ENCODE measurements around the gene YTHDF1. TPM values are rescaled to one million over a fixed set of nuclear protein-coding genes. Genes with fewer than 3 reads are reported as not detected.

The YTHDF1 gene
- total RNA-seq, 2 donors from 2014 or later = 38.2 to 47.6 TPM

DNA sequence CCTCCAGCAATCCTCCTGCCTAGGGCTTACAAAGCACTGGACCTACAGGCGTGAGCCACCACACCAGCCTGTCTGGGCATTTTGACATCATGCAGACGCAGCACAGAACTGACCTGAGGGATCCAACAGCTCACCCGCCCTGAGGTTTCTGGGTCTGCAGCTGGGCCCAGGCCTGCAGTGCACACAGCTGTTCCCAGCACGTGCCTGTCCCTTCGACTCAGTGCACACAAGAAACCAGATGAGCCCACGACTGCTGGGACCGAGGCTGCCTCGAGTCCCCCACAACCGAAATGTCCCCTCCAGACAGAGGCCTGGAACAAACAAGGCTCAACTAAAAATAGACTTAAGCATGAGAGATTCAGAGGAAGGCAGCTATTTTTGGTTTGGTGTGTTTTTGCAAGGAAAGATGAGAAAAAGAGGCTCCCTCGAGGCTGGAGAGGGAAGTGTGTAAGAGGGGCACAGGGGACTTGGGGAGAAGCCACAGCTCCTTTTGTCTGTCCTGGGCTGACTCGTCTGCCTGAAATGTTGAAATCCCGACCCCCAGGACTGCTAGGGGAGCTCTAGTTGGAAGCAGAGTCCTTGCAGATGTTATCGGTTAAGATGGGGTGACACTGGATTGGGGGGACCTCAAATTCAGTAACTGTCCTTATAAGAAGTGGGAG is 66.3 kb downstream of the YTHDF1 start:
- no peak for ATAC-seq
- no peak overlapping the region for H3K4me3 Mint-ChIP-seq

DNA sequence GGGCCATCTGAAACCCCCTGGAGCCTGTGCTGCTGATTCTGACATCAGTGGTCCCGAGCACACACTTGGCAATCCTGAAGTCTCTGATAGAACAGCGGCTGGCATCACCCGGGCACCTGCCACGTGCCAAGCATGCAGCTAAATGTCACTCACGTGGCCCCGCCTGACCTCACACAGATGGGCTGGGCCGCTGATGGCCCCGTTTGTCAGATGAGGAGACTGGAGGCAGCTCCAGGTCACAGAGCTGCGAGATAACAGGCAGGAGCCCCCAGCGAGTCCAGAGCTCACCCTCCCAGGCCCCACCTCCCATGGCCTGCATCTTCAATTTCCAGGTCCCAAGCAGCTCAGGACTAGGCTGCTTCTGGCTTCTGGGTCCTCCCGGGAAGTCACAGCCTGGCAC is 67.2 kb downstream of the YTHDF1 start:
- Mint-ChIP-seq H3K36me3 (peaks cover 14% of the 10 kb centered on the region), H3K9me3 (peaks cover 4% of the 10 kb centered on the region), H3K27me3 (peaks cover 30 to 42% of the 10 kb centered on the region in 2 donors), H3K27ac (no peak overlapping the region), H3K4me1 (ENCODE audit: low read depth in 2 of 2) (no peaks in the 10 kb centered on the region), H3K4me3 (no peak overlapping the region)
- ATAC-seq (no peak), DNase-seq (ENCODE audit: low spot score) (no peak)

More for the DNA sequence above, 66.3 kb downstream of the YTHDF1 start:
- peaks cover 30 to 42% of the 10 kb centered on the region in 2 donors for H3K27me3 Mint-ChIP-seq
- H3K36me3 Mint-ChIP-seq = peaks cover 14% of the 10 kb centered on the region
- H3K27ac Mint-ChIP-seq = no peak overlapping the region
- H3K4me1 Mint-ChIP-seq (ENCODE audit: low read depth in 2 of 2) = no peaks in the 10 kb centered on the region
- no peak for DNase-seq (ENCODE audit: low spot score)
- H3K9me3 Mint-ChIP-seq = peaks cover 4% of the 10 kb centered on the region

DNA sequence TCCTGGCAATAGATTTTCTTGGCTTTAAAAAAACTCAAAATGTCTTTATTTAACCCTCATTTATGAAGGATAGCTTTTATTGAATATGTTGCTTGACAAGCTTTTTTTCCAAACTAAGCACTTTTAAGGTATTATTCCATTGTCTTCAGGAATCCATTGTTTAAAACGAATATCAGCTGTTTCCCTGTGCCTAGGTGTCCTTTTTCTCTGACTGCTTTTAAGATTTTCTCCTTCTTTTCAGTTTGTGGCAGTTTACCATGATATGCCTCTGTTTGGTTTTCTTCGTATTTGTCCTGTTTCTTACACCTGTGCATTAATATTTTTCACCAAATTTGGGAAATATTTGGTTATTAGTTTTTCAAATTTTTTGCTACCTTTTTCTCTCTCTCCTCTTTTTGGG is 68.4 kb downstream of the YTHDF1 start:
- no peak for ATAC-seq
- Mint-ChIP-seq H3K27ac (no peak overlapping the region), H3K9me3 (peaks cover 4% of the 10 kb centered on the region), H3K36me3 (peaks cover 14% of the 10 kb centered on the region), H3K27me3 (peaks cover 35 to 42% of the 10 kb centered on the region in 2 donors), H3K4me1 (ENCODE audit: low read depth in 2 of 2) (no peaks in the 10 kb centered on the region), H3K4me3 (no peak overlapping the region)
- no peak for DNase-seq (ENCODE audit: low spot score)

Other genes starting within 250 kb of the YTHDF1 start
- not detected for gene BHLHE23, start 209.2 kb downstream of the YTHDF1 start, total RNA-seq
- gene BIRC7, start 19.8 kb upstream of the YTHDF1 start, total RNA-seq = not detected
- gene NKAIN4, start 38.3 kb upstream of the YTHDF1 start, total RNA-seq = not detected
- 100 to 1,000 TPM in 1 of 2 donors, 10 to 100 TPM in 1; 87.2 to 144 TPM for gene ARFGAP1, start 56.7 kb upstream of the YTHDF1 start, total RNA-seq
- gene COL20A1, start 77.1 kb upstream of the YTHDF1 start, total RNA-seq = not detected
- gene CHRNA4, start 145.2 kb upstream of the YTHDF1 start, total RNA-seq = not detected

Data from natural killer cell treated with Interleukin-12 subunit alpha and Interleukin-12 subunit beta and Interleukin-15 and Interleukin-18, amount 100 ng/mL, for 72 hours (primary cell).